SIG-M5 (cell line): ENCODE results near the gene NDRG3.

Experiments used
- DNase-seq: peaks from one replicate; lab custom pipeline; 2025; lab: John Stamatoyannopoulos, UW

The NDRG3 gene

DNA sequence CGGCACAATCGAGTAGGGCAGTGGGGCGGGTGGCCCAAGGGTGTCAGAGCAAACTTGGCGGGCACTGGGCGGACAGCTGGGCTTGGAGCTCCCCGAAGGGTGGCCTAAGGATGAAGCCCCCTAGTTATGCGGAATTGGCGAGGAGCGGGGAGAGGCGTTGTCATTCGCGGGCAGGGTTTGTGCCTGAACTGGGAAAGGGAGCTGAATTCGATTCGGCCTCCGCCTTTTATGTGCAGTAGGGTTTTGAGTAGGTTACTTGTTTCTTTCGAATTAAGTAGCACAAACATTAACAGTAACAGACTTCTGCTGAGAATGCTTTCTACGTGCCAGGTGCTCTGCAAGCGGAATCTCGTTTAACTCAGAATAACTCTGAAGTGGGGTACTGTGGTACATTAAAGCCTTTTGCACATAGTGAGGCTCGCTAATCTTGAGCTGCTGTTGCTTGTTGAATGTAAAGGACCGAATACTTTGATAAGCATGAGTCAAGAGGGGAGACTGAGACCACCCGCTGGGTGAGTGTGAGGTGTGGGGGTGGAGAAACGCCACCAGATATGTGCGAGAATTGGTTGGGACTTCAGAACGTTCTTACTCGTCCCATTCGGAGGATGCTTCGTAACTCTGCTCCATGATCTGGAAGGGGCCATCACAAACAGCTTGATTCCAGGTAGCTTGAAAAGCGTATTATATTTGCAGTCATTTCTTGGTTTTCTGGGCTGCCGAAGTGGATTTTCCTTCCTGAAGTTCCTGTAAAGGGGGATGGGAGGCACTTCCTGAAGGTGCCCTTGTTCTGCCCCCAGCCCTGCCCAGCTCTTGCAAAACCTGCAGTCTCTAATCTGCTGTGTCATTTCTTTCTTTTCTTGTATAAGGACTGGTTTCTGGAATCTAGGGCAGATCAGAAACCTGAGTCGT is 139.5 kb downstream of the NDRG3 start:
- DNase-seq = no peak

- peak; percentile 81 for DNase-seq
These were observed 140.3 kb downstream of the NDRG3 start, which contains the start of gene RAB5IF for GRCh38 chr20:36605399-36606157. Gene RAB5IF (plus strand): TSS chr20:36605779. CDS start chr20:36605952, 173 bp downstream.

DNA sequence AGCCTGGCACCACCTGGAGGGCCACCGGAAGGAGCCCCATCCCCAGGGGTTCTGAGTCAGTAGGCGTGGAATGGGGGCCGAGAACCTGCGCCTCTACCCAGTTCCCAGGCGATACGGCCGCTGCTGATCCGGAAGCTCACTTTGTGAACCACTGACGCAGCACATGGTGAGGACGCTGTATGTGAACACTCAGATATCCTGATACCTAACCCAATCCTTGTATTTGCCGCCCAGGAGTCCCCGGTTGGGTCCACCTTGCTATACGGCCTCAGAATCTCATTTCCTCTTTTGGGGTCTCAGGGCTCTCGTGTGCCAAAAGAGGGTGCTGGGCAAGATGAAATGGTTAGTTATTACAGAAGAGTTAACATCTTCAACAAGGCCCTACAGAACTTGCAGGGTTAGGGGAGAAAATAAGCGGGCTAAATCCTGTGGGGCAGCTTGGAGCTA is 140.9 kb downstream of the NDRG3 start:
- DNase-seq = no peak
